Measurements from ENCODE around the gene MTR.

DNA sequence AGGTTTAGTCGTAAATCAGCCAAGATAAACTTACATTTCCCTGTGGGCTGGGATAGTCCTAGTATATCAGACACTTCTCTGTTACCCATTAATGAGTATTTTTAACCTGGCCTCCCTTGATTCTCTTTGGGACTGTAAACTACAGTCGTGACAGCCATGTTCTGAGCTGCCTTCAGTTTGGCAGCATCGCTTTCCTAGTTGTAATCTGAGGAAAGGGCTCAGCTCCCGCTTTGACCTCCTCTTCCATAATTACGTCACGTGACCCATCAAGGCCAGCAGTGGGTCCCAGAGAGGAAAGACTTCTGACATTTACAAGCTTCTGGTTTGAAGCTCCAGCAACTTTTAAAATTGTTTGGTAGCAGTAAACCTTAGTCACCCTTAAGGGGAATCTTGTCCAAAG, 34.6 kb upstream of the MTR start:
- TF ChIP-seq, protein P1, sequence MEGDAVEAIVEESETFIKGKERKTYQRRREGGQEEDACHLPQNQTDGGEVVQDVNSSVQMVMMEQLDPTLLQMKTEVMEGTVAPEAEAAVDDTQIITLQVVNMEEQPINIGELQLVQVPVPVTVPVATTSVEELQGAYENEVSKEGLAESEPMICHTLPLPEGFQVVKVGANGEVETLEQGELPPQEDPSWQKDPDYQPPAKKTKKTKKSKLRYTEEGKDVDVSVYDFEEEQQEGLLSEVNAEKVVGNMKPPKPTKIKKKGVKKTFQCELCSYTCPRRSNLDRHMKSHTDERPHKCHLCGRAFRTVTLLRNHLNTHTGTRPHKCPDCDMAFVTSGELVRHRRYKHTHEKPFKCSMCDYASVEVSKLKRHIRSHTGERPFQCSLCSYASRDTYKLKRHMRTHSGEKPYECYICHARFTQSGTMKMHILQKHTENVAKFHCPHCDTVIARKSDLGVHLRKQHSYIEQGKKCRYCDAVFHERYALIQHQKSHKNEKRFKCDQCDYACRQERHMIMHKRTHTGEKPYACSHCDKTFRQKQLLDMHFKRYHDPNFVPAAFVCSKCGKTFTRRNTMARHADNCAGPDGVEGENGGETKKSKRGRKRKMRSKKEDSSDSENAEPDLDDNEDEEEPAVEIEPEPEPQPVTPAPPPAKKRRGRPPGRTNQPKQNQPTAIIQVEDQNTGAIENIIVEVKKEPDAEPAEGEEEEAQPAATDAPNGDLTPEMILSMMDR (conservative IDR thresholded peaks at IDR 0.05; ENCODE audit: low read length): no peak
- TF ChIP-seq EZH2phosphoT487 (IDR thresholded peaks at IDR 0.05; ENCODE audit: borderline replicate concordance, low read depth, low read length): no peak

All from OCI-LY7 (cell line).